HG03039 (cell line): Measurements from ENCODE around the gene ZNF292.
"Not testable (repeated sequence)": the region's sequence is repeated elsewhere in the genome, so short reads cannot be mapped to it uniquely, and the experiment has no call there.

Experiments used
- ATAC-seq: cut with Tn5 transposase; IDR thresholded peaks from one replicate; pipeline ENCODE4 v1.9.1; 2021; ENCODE audit warnings: mild to moderate bottlenecking, moderate library complexity; ENCODE audit not compliant: unreplicated experiment

ZNF292 gene

GRCh38 chr6:87261534-87261933 is 106.2 kb downstream of the ZNF292 start:
- ATAC-seq, result no peak

DNA sequence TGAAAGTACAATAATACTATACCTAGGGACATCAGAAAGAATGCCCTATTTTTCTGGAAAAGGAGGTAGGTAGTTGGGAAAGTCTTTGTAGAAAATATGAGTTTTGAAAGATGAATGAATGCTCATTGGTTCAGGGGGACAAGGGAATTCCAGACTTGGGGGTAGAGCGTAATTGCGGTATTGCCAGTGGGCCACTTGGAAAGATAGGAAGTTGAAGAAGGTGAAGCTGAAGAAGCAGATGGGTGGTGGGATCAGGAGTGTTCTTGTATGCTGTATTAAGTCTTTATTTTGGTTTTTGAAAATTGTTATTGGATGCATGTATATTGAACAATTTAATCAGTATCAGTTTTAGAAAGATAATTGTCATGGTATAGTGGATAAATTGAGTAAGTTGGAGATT is 109.1 kb downstream of the ZNF292 start:
- ATAC-seq, result no peak

- no peak for ATAC-seq
These were observed 119.4 kb downstream of the ZNF292 start for GRCh38 chr6:87274660-87275274.

GRCh38 chr6:87276624-87277023 is 121.3 kb downstream of the ZNF292 start:
- ATAC-seq, result no peak

DNA sequence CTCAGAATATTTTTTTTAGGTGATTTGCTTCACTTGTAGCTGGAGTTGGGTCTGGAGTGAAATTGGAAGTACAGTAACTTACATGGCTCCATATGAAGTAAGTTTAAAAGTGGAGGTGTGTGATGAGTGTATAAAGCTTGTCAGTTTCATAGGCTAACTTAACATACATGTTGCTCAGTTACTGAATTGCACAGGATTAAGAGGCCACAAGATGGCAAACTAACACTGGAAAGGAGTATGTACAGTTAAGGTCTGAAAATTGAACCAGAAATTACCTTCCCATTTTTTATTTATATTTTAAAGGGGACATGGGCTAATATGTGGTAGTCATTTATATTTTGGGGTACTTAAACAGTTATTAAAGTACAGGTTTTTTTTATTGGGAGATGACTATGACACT is 121.8 kb downstream of the ZNF292 start:
- no peak for ATAC-seq

DNA sequence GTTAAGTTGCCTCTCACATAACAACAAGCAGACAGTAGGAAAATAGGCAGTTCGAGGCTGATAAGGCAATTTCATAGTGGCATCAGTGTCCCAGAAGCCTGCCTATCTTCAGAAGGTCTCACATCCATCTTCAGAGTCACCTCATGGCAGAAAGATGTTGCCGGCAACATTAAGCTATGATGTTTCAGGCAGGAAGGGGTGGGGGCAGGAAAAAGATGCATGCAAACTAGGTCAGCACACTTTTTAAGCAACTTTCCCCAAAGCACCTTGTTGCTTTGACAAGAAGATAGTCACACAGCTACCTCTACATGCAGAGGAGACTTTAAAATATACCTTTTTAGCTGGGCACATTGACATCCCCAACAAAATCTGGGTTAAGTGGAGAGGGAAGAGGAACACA is 123.8 kb downstream of the ZNF292 start:
- ATAC-seq, result no peak

- no peak for ATAC-seq
These were observed 126.1 kb downstream of the ZNF292 start for GRCh38 chr6:87281426-87281825.

DNA sequence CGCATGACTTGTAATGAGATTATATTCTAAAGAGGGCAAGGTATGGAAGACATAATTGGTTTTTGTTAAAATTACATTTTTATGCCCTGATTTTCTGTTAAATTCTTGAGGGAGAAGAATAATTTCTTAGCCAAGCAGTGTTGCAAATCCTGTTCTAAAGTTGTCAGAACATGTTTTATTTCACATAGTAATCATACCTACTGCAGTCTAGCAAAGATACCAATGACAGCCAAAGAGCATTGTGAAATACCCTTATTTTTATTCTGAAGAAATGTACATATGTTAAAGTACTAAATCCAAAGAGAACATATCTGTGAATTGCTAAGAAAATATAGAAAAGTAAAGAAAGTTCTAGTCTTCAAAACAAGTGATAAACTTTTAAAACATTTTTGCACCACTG is 127.4 kb downstream of the ZNF292 start:
- no peak for ATAC-seq

GRCh38 chr6:87283461-87283860 is 128.1 kb downstream of the ZNF292 start:
- no peak for ATAC-seq

DNA sequence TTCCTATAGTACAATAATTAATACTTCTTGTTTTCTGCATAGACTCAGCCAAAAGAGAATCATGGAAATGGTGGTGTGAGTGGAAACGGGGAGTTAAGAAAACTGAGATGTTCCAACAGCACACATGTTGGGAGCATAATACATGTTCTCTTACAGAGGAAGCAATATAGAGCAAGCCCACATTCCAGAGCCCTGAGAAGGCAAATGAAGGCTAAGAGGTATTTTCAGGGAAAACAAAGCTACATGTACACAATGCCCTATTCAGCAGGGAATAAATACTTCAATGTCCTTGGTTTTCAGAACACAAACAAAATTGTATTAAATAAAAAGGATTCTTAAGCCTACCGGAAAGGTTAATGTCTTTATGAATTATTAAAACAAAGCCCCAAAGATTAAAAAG is 131.9 kb downstream of the ZNF292 start:
- ATAC-seq, result no peak

DNA sequence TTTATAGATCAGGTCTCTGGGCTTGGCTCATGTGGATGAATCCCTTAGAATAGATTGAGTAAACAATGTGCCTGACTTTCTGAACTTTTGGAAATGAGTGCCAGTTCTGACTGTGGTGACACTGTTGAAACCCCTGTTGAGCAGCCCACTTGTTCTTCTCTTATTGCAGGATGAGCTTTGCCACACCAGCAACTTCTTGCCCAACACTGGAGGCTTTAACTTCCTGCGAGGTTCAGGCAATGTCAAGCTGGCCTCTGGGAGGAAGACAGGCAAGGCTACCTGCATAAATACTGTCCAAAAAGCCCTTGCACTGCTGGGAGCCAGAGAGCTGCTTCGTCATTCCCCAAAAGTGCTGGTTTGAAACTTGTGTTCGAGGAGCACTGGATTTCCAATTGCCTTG is 134.2 kb downstream of the ZNF292 start:
- no peak for ATAC-seq

DNA sequence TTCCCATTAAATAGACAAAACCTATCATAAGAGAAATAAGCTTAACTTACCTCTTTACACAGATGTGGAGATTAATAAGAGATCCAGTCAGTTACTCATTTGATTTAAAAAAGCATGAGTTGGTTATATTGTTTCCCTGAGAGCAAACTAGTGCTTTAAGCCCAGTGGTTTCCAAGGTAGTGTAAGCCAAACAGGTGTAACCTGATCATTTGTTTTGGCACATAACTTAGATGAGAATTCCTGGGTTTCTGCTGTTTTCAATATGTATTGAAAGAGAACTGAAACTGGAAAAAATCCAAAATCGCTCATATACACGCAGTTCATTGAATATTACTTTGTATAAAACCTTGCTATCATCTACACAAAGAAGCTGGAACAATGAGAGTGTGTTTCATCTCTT is 136.5 kb downstream of the ZNF292 start:
- ATAC-seq, result no peak

GRCh38 chr6:87293526-87293925 is 138.2 kb downstream of the ZNF292 start:
- no peak for ATAC-seq

- ATAC-seq, result no peak
These were observed 141.8 kb downstream of the ZNF292 start for GRCh38 chr6:87297119-87297518.

GRCh38 chr6:87301277-87301676 is 145.9 kb downstream of the ZNF292 start:
- ATAC-seq, result not testable (repeated sequence)

DNA sequence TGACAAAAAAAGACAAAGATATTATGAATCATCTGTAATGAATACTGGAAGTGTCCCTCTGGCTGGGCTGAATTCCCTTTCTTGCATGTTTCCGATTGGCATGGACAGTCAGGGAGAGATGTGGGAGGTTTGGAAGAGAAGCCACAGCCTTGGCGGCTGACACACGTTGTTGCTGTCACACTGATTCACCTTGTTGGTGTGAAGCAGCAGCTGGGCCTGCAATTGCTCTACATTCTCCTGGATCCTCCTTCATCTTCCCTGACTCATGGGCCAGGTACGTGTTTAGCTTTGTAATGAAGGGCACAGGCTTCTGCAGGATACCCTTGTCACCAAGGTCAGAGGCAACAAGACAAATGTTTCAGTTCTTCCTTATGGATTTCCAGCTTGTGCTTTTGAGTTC is 153.6 kb downstream of the ZNF292 start:
- ATAC-seq, result no peak

DNA sequence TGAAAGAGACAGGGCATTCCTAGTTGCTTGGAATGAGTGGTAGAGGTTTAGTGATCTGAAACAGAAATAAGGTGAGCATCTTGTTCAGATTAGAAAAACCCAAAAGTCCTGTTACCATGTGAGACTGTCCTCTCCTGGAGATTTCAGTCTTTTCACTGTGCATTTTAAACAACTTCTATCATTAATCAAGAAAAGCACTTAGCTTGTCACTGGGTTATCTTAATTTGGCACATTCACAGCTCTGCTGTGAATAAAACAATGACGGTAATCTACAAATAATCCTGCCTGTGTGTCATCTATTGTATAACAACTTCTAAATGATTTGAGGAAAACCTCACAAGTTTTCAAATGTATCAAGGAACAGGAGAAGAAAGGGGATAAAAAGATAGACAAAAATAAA is 157.5 kb downstream of the ZNF292 start:
- ATAC-seq, result no peak
